Thymus (tissue), 11 donors: Measurements from ENCODE around the gene PSMD14. TPM values are rescaled to one million over a fixed set of nuclear protein-coding genes. Genes with fewer than 3 reads are reported as not detected.

Experiments used
- DNase-seq, 9 donors: peaks; one replicate each; pipeline ENCODE4 v3.0.0-alpha.2; 2013; ENCODE audit warnings: low spot score in 9 of 9, low read depth in 6 of 9, missing footprints in 1 of 9
- H3K27ac ChIP-seq, 2 donors: one replicate each; pipeline ENCODE4 v1.5.1; 2013; ENCODE audit warnings: control low read depth in 1 of 2, low read depth in 1 of 2, low read length in 1 of 2, mild to moderate bottlenecking in 1 of 2, moderate library complexity in 1 of 2
- H3K27me3 ChIP-seq, 2 donors: one replicate each; pipeline ENCODE4 v1.5.1; 2013; ENCODE audit warnings: low read length in 1 of 2; ENCODE audit not compliant: control insufficient read depth in 2 of 2, insufficient read depth in 1 of 2
- H3K36me3 ChIP-seq, 2 donors: one replicate each; pipeline ENCODE4 v1.5.1; 2013; ENCODE audit warnings: low read length in 1 of 2, mild to moderate bottlenecking in 1 of 2, moderate library complexity in 1 of 2; ENCODE audit not compliant: control insufficient read depth in 2 of 2, insufficient read depth in 2 of 2
- H3K4me1 ChIP-seq, 2 donors: one replicate each; pipeline ENCODE4 v1.5.1; 2013; ENCODE audit warnings: low read length in 2 of 2; ENCODE audit not compliant: control insufficient read depth in 2 of 2, insufficient read depth in 2 of 2
- H3K4me3 ChIP-seq, 2 donors: one replicate each; pipeline ENCODE4 v1.5.1; 2013; ENCODE audit warnings: low read length in 2 of 2, control low read depth in 1 of 2, mild to moderate bottlenecking in 1 of 2
- H3K9me3 ChIP-seq, 2 donors: one replicate each; pipeline ENCODE4 v1.5.1; 2013; ENCODE audit warnings: low read length in 1 of 2, mild to moderate bottlenecking in 1 of 2; ENCODE audit not compliant: control insufficient read depth in 2 of 2, insufficient read depth in 1 of 2
- WGBS: extraction: QIAGEN DNeasy Blood & Tissue Kit; methylation state at CpG from one replicate; pipeline ENCODE4 v1.1.7; 2013; 5-methylcytosine and 5-hydroxymethylcytosine counted together
- polyA plus RNA-seq: library from polyadenylated mRNA; stranded (reverse); fragments of 200-250 nt; gene quantifications from one replicate; pipeline ENCODE4 v1.2.3, GENCODE V29; 2013
- total RNA-seq: library from RNA; stranded (reverse); fragments of 120-200 nt; gene quantifications from one replicate; pipeline ENCODE4 v1.2.4, GENCODE V29; 2013
- donor health status: healthy.

Gene PSMD14
- total and polyA plus RNA-seq, 2 donors: 37.9 to 67.4 TPM

GRCh38 chr2:161436411-161436810 lies 128.2 kb downstream of the PSMD14 start:
- H3K27me3 ChIP-seq: peaks cover 2 to 5% of the 10 kb centered on the region in 2 donors
- WGBS: 95% methylated on average over 3 of the region's 3 CpGs

GRCh38 chr2:161438598-161438997 lies 130.4 kb downstream of the PSMD14 start:
- H3K36me3 ChIP-seq: no peaks in the 10 kb centered on the region
- DNase-seq: no peak
- H3K4me3 ChIP-seq: no peak overlapping the region
- peaks cover 0 to 4% of the 10 kb centered on the region in 2 donors for H3K27me3 ChIP-seq
- H3K27ac ChIP-seq: no peak overlapping the region
- H3K9me3 ChIP-seq: no peaks in the 10 kb centered on the region
- 82% methylated on average over 2 of the region's 2 CpGs for WGBS
- H3K4me1 ChIP-seq: no peaks in the 10 kb centered on the region

More at GRCh38 chr2:161436411-161436810, 128.2 kb downstream of the PSMD14 start:
- Histone ChIP-seq H3K9me3 (no peaks in the 10 kb centered on the region), H3K4me3 (no peak overlapping the region), H3K4me1 (no peaks in the 10 kb centered on the region), H3K36me3 (no peaks in the 10 kb centered on the region), H3K27ac (no peak overlapping the region)
- no peak for DNase-seq

- H3K36me3 ChIP-seq: no peaks in the 10 kb centered on the region
- WGBS: 98% methylated on average over 12 of the region's 12 CpGs
- no peak for DNase-seq
- H3K27me3 ChIP-seq: no peaks in the 10 kb centered on the region
- H3K9me3 ChIP-seq: no peaks in the 10 kb centered on the region
- H3K27ac ChIP-seq: no peak overlapping the region
- no peak overlapping the region for H3K4me3 ChIP-seq
- H3K4me1 ChIP-seq: no peaks in the 10 kb centered on the region
Measured at GRCh38 chr2:161445097-161445496, 136.9 kb downstream of the PSMD14 start.

- Histone ChIP-seq H3K9me3 (no peaks in the 10 kb centered on the region), H3K36me3 (no peaks in the 10 kb centered on the region), H3K27ac (no peak overlapping the region), H3K4me3 (no peak overlapping the region), H3K4me1 (no peaks in the 10 kb centered on the region), H3K27me3 (no peaks in the 10 kb centered on the region)
- DNase-seq: no peak
Measured at GRCh38 chr2:161448431-161448830, 140.2 kb downstream of the PSMD14 start.

Other genes starting within 250 kb of the PSMD14 start
- gene TANK, start 148.0 kb upstream of the PSMD14 start, total RNA-seq: 50.4 TPM
- 57.7 TPM for gene TANK, start 148.0 kb upstream of the PSMD14 start, polyA plus RNA-seq
- 0.05 TPM for gene TBR1, start 107.9 kb downstream of the PSMD14 start, total RNA-seq
- 0.02 TPM for gene TBR1, start 107.9 kb downstream of the PSMD14 start, polyA plus RNA-seq